ENCODE measurements around the gene CASP9. TPM values are rescaled to one million over a fixed set of nuclear protein-coding genes. Genes with fewer than 3 reads are reported as not detected.

The CASP9 gene
- total RNA-seq, 1 experiment from 2014 or later, result 15.9 TPM

DNA sequence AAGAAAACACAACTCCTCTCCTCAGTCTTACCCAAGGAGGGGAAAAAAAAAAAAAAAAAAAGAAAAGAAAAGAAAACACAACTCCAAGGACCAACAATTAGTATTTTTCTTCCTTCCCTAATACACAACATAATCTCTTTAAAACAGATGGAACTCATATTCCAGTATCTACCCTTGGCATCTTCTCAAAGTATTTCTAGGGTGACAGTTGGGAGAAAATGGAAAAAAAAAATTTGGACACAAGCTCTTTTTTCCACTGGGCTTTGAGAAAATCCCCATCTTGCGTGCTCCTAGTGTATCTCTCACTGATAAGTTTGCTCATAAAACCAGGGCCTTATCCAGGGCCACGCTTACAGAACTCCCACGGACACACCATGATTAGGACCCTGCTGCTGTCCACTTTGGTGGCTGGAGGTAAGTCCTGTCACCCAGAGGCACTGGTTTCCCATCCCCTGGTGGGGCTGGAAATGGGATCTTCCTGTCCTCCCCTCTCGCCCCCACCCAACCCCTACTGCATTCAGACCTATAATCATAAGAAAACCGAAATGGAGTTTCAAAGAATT is 48.2 kb downstream of the CASP9 start, which contains the start of gene CELA2B:
TSS of gene CELA2B (plus strand) at position 353 of the 563 bp plus-strand sequence. CDS start at position 375, 22 bp downstream.
- Histone ChIP-seq H4K91ac (ENCODE audit: insufficient read length, low read depth, low read length) (no peak within 1 kb of the TSS), H3K14ac (ENCODE audit: insufficient read depth, low read length) (no peak within 1 kb of the TSS), H3K18ac (ENCODE audit: insufficient read length, low read depth, low read length) (no peak within 1 kb of the TSS), H2BK5ac (ENCODE audit: insufficient read length, low read length) (no peak within 1 kb of the TSS), H4K20me1 (ENCODE audit: control insufficient read depth, insufficient read depth, insufficient read length) (no peaks in the 10 kb centered on the region), H3K23ac (ENCODE audit: insufficient read length, low read depth, low read length) (no peak within 1 kb of the TSS), H2BK12ac (ENCODE audit: insufficient read length, low read depth, low read length) (no peak within 1 kb of the TSS), H3K27me3 (ENCODE audit: insufficient read depth, low read length) (no peaks in the 10 kb centered on the region), H4K5ac (ENCODE audit: insufficient read length, low read depth, low read length) (no peak within 1 kb of the TSS), H3K9ac (ENCODE audit: extremely low read depth, insufficient read length, low read length) (no peak within 1 kb of the TSS), H3K23me2 (ENCODE audit: insufficient read length, low read depth, low read length, poor library complexity, severe bottlenecking) (no peaks in the 10 kb centered on the region), H2AFZ (ENCODE audit: low read length) (no peak within 1 kb of the TSS), H3K79me1 (ENCODE audit: insufficient read depth, low read depth, low read length, poor library complexity, severe bottlenecking) (no peaks in the 10 kb centered on the region), H3K4me1 (ENCODE audit: insufficient read depth, low read length) (no peaks in the 10 kb centered on the region), H3K56ac (ENCODE audit: insufficient read length, low read depth, low read length) (no peak within 1 kb of the TSS), H3K79me2 (ENCODE audit: insufficient read depth, low read length) (no peaks in the 10 kb centered on the region), H3K4me2 (ENCODE audit: insufficient read depth, insufficient read length, low read length) (no peak within 1 kb of the TSS), H4K8ac (replicated peaks; ENCODE audit: insufficient read length, low read depth, low read length) (no peak within 1 kb of the TSS), H3K4ac (ENCODE audit: low read depth, low read length) (no peak within 1 kb of the TSS), H2BK120ac (ENCODE audit: low read depth, low read length, poor library complexity, severe bottlenecking) (no peak within 1 kb of the TSS), H2BK15ac (ENCODE audit: low read depth, low read length) (no peak within 1 kb of the TSS), H3K27ac (ENCODE audit: insufficient read length, low read depth, low read length) (no peak within 1 kb of the TSS), H3T11ph (ENCODE audit: low read length) (no peak within 1 kb of the TSS), H2AK5ac (ENCODE audit: insufficient read length, low read length) (no peak within 1 kb of the TSS), H3K9me3 (ENCODE audit: control insufficient read depth, low read depth, low read length) (no peaks in the 10 kb centered on the region), H2BK20ac (ENCODE audit: low read depth, low read length, poor library complexity, severe bottlenecking) (no peak within 1 kb of the TSS)
- TF ChIP-seq, protein P1, sequence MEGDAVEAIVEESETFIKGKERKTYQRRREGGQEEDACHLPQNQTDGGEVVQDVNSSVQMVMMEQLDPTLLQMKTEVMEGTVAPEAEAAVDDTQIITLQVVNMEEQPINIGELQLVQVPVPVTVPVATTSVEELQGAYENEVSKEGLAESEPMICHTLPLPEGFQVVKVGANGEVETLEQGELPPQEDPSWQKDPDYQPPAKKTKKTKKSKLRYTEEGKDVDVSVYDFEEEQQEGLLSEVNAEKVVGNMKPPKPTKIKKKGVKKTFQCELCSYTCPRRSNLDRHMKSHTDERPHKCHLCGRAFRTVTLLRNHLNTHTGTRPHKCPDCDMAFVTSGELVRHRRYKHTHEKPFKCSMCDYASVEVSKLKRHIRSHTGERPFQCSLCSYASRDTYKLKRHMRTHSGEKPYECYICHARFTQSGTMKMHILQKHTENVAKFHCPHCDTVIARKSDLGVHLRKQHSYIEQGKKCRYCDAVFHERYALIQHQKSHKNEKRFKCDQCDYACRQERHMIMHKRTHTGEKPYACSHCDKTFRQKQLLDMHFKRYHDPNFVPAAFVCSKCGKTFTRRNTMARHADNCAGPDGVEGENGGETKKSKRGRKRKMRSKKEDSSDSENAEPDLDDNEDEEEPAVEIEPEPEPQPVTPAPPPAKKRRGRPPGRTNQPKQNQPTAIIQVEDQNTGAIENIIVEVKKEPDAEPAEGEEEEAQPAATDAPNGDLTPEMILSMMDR (conservative IDR thresholded peaks at IDR 0.05), result no peak
- Mint-ChIP-seq H3K4me3 (no peak within 1 kb of the TSS), H3K27me3 (ENCODE audit: low read depth) (peaks cover 2% of the 10 kb centered on the region), H3K27ac (no peak within 1 kb of the TSS; a peak in 2 of 7 replicates), H3K9me3 (no peaks in the 10 kb centered on the region), H3K4me1 (peaks cover 0 to 4% of the 10 kb centered on the region in 2 experiments; a peak in 2 of 4 replicates), H3K36me3 (ENCODE audit: insufficient read depth in 1 of 3, low read depth in 3 of 3) (no peaks in the 10 kb centered on the region)
- DNase-seq, result no peak
- WGBS (ENCODE audit: extremely low coverage, insufficient read length, low lambda C conversion rate), result no CpG with 5 or more reads among the region's 5 CpGs
